ENCODE measurements around the gene PERP. TPM values are rescaled to one million over a fixed set of nuclear protein-coding genes. Genes with fewer than 3 reads are reported as not detected.

The PERP gene
- total RNA-seq, 3 donors from 2014 or later = 47.9 to 72.9 (median 60.3) TPM

DNA sequence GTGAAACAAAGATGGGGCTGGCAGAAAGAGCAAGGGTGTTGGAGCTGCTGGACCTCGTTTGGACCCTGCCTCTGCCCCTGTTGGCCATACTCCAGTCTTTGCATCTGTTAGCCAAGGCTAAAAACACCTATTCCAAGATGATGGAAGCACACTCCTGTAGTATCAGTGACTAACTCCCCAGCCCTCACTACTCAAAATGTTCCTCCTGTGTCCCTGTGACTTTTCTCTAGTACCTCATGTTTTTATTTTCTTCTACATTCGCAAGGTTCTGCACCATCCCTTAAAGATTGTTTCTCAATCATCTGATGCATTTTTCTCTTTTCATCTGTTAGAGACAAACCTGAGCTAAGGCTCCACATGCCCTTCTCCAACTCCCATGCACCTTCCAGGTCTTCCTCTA lies 8.9 kb downstream of the PERP start:
- ATAC-seq (no peak), DNase-seq (no peak)
- Histone ChIP-seq H3K36me3 (ENCODE audit: low read depth) (no peaks in the 10 kb centered on the region), H3K4me3 (no peak overlapping the region), H3K4me1 (ENCODE audit: low read depth) (peaks cover 3% of the 10 kb centered on the region), H3K9me3 (no peaks in the 10 kb centered on the region)
- TF ChIP-seq, protein P1, sequence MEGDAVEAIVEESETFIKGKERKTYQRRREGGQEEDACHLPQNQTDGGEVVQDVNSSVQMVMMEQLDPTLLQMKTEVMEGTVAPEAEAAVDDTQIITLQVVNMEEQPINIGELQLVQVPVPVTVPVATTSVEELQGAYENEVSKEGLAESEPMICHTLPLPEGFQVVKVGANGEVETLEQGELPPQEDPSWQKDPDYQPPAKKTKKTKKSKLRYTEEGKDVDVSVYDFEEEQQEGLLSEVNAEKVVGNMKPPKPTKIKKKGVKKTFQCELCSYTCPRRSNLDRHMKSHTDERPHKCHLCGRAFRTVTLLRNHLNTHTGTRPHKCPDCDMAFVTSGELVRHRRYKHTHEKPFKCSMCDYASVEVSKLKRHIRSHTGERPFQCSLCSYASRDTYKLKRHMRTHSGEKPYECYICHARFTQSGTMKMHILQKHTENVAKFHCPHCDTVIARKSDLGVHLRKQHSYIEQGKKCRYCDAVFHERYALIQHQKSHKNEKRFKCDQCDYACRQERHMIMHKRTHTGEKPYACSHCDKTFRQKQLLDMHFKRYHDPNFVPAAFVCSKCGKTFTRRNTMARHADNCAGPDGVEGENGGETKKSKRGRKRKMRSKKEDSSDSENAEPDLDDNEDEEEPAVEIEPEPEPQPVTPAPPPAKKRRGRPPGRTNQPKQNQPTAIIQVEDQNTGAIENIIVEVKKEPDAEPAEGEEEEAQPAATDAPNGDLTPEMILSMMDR (IDR thresholded peaks at IDR 0.05) = no peak
- intact Hi-C loops (cut with DNase I, micrococcal nuclease) = no loop called here

DNA sequence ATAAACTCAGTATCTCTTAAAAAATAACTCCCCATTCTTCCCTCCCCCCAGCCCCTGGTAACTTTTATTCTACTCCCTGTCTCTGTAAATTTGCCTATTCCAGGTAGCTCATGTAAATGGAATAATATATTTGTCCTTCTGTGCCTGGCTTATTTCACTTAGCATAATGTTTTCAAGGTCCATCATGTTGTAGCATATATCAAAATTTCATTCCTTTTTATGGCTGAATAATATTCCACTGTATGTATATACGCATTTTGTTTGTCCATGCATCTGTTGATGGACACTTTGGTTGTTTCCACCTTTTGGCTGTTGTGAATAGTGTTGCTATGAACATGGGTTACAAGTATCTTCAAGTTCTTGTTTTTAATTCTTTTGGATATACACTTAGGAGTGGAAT lies 13.0 kb downstream of the PERP start:
- Histone ChIP-seq H3K4me1 (ENCODE audit: low read depth) (no peaks in the 10 kb centered on the region), H3K4me3 (no peak overlapping the region), H3K36me3 (ENCODE audit: low read depth) (no peaks in the 10 kb centered on the region), H3K9me3 (no peaks in the 10 kb centered on the region)
- intact Hi-C loops (cut with DNase I, micrococcal nuclease) = no loop called here
- ATAC-seq (no peak), DNase-seq (no peak)
- TF ChIP-seq, protein P1 (IDR thresholded peaks at IDR 0.05) = no peak

DNA sequence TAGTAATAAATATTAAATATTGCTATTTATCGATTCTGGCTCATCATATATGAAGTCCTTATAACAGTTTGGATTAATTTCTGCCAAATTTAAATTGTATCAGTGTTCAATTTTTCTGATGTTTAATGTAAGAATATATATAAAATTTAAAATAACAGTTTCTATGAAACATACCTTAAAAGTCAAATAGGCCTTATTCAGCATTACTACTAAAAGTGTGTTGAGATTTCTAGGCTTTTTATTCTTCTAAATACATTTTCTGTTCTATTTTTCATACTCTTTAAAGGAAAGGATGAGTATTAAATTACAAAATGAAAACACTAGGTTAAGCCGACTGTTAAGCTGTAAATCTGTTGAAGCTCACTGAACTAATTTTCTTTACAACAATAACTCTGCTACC lies 13.6 kb downstream of the PERP start:
- intact Hi-C loops (cut with DNase I, micrococcal nuclease) = no loop called here
- Histone ChIP-seq H3K4me3 (no peak overlapping the region), H3K36me3 (ENCODE audit: low read depth) (no peaks in the 10 kb centered on the region), H3K4me1 (ENCODE audit: low read depth) (peaks cover 2% of the 10 kb centered on the region), H3K9me3 (no peaks in the 10 kb centered on the region)
- TF ChIP-seq, protein P1 (IDR thresholded peaks at IDR 0.05) = no peak
- ATAC-seq (no peak), DNase-seq (no peak)

DNA sequence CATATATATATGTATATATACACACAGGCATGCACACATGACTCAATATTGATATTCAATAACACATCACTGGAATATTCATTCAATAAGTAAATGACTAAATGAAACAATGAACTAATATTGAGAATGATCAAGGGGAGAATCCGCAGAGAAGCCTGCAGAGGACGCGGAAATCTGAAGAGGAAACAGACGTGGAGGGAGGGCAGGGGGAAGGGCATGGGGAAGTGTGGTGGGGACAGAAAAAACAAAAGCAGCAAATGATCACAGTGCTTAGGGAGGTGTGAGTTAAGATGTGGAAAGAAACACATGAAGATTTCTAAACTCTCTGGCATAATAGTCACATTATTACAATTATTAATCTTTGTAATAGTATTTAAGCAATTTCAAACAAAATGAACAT lies 14.5 kb downstream of the PERP start:
- intact Hi-C loops (cut with DNase I, micrococcal nuclease) = no loop called here

DNA sequence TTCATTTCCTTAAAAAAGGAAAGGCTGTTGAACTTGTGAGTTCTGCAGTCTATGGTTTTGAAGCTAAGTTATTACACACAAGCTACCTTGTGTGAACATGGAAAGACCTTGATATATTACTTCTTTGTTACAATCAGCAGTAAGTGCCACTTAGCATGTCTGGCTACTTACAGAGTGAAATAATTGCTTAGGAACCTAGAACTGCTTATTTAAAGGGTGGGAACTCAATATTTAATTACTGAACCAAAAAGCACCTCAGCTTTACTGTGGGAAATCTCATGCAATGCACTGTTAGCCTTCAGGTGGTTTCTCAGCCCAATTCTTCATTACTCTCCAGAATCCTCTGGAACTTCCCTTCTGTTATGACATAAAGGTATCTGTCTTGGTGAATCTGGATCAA lies 17.9 kb downstream of the PERP start:
- TF ChIP-seq, protein P1 (IDR thresholded peaks at IDR 0.05) = no peak
- DNase-seq (no peak), ATAC-seq (no peak)
- intact Hi-C loops (cut with DNase I, micrococcal nuclease) = no loop called here
- no peaks in the 10 kb centered on the region for H3K9me3 ChIP-seq
- H3K36me3 ChIP-seq (ENCODE audit: low read depth) = no peaks in the 10 kb centered on the region
- H3K4me3 ChIP-seq = no peak overlapping the region
- H3K4me1 ChIP-seq (ENCODE audit: low read depth) = peaks cover 9% of the 10 kb centered on the region

More for the DNA sequence above, 14.5 kb downstream of the PERP start:
- DNase-seq (no peak), ATAC-seq (no peak)
- TF ChIP-seq, protein P1 (IDR thresholded peaks at IDR 0.05) = no peak
- Histone ChIP-seq H3K36me3 (ENCODE audit: low read depth) (no peaks in the 10 kb centered on the region), H3K4me1 (ENCODE audit: low read depth) (peaks cover 9% of the 10 kb centered on the region), H3K4me3 (no peak overlapping the region), H3K9me3 (no peaks in the 10 kb centered on the region)

DNA sequence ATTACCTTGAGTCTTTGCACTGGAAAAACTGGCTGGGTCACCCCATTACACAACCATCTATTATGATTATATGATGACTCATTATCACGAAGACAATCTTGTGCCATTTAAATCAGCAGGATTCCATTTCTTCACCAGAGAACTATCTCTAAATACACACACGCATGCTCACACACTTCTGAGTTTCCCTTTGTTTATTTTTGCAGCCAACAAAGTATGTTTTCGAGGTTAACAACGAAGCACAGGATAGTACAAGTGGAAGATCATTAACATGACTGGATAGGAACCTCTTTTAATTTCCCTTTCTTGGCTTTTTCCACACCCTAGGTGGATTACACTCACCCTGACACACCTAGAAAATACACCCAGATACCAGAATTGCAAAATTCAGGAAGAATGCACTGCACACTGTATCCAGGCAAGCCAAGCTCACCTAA lies 18.9 kb downstream of the PERP start:
- Histone ChIP-seq H3K9me3 (no peaks in the 10 kb centered on the region), H3K36me3 (ENCODE audit: low read depth) (no peaks in the 10 kb centered on the region), H3K4me1 (ENCODE audit: low read depth) (peaks cover 9% of the 10 kb centered on the region), H3K4me3 (no peak overlapping the region)
- intact Hi-C loops (cut with DNase I, micrococcal nuclease) = no loop called here
- TF ChIP-seq, protein P1 (IDR thresholded peaks at IDR 0.05) = no peak
- DNase-seq (peak in 1 of 3 donors; percentile 24), ATAC-seq (peak; percentile 76)
